Smooth muscle cell (in vitro differentiated cells): ENCODE results near the gene SH2D1B. TPM values are rescaled to one million over a fixed set of nuclear protein-coding genes. Genes with fewer than 3 reads are reported as not detected.

Source experiments
- DNase-seq: peaks from one replicate; lab custom pipeline; 2025; ENCODE audit not compliant: unreplicated experiment; lab: John Stamatoyannopoulos, UW
- H2AFZ ChIP-seq: fragments of 200-600 bp; sonication (generic); 2 replicates; pipeline ENCODE4 v1.6.0; 2016; ENCODE audit warnings: antibody characterized with exemption, low read depth, mild to moderate bottlenecking
- H3F3A ChIP-seq: fragments of 200-600 bp; sonication (generic); 2 replicates; pipeline ENCODE4 v1.6.0; 2017; ENCODE audit warnings: antibody characterized with exemption, low read depth
- H3K27ac ChIP-seq: fragments of 200-600 bp; sonication (generic); 2 replicates; pipeline ENCODE4 v1.5.1; 2016; ENCODE audit warnings: low read depth, mild to moderate bottlenecking
- H3K27me3 ChIP-seq: fragments of 200-600 bp; sonication (generic); 2 replicates; pipeline ENCODE4 v1.6.1; 2016; ENCODE audit warnings: low read depth, mild to moderate bottlenecking
- H3K36me3 ChIP-seq: fragments of 200-600 bp; sonication (generic); 2 replicates; pipeline ENCODE4 v1.5.1; 2016; ENCODE audit warnings: low read depth
- H3K4me1 ChIP-seq: fragments of 200-600 bp; sonication (generic); 2 replicates; pipeline ENCODE4 v1.5.1; 2016; ENCODE audit warnings: low read depth
- H3K4me2 ChIP-seq: fragments of 200-600 bp; sonication (generic); 2 replicates; pipeline ENCODE4 v1.6.0; 2016; ENCODE audit warnings: mild to moderate bottlenecking
- H3K4me3 ChIP-seq: fragments of 200-600 bp; sonication (generic); 2 replicates; pipeline ENCODE4 v1.5.1; 2016; ENCODE audit warnings: mild to moderate bottlenecking
- H3K79me2 ChIP-seq: fragments of 200-600 bp; sonication (generic); 2 replicates; pipeline ENCODE4 v1.6.0; 2016; ENCODE audit warnings: low read depth, mild to moderate bottlenecking
- H3K9ac ChIP-seq: fragments of 200-600 bp; sonication (generic); 2 replicates; pipeline ENCODE4 v1.6.0; 2016; ENCODE audit warnings: low read depth
- H3K9me3 ChIP-seq: fragments of 200-600 bp; sonication (generic); replicated peaks from 2 replicates; pipeline ENCODE4 v1.5.1; 2016; ENCODE audit warnings: low read depth
- H4K20me1 ChIP-seq: fragments of 200-600 bp; sonication (generic); 2 replicates; pipeline ENCODE4 v1.6.0; 2016; ENCODE audit warnings: low read depth
- WGBS: methylation state at CpG from one replicate; pipeline ENCODE4 v1.1.7; 2016; ENCODE audit warnings: low lambda C conversion rate; 5-methylcytosine and 5-hydroxymethylcytosine counted together
- polyA plus RNA-seq: library from polyadenylated mRNA; unstranded; fragments of >200 nt; fragmentation: Nextera tagmentation; extraction: Ambion mirVana; gene quantifications from 2 replicates; pipeline ENCODE4 v1.2.1, GENCODE V29; 2016
- total RNA-seq: library from RNA; depleted of rRNA; stranded (reverse); fragments of >200 nt; gene quantifications from 2 replicates; pipeline ENCODE4 v1.2.3, GENCODE V29; 2014
- TF ChIP-seq, protein P1 (sequence below): fragments of 200-600 bp; sonication (generic); IDR thresholded peaks from 2 replicates; pipeline ENCODE4 v1.5.1; 2017; ENCODE audit warnings: borderline replicate concordance, mild to moderate bottlenecking, antibody characterized with exemption; ENCODE audit not compliant: insufficient read depth, poor library complexity, severe bottlenecking

SH2D1B gene
- total and polyA plus RNA-seq, 2 experiments from 2014 or later: not detected

DNA sequence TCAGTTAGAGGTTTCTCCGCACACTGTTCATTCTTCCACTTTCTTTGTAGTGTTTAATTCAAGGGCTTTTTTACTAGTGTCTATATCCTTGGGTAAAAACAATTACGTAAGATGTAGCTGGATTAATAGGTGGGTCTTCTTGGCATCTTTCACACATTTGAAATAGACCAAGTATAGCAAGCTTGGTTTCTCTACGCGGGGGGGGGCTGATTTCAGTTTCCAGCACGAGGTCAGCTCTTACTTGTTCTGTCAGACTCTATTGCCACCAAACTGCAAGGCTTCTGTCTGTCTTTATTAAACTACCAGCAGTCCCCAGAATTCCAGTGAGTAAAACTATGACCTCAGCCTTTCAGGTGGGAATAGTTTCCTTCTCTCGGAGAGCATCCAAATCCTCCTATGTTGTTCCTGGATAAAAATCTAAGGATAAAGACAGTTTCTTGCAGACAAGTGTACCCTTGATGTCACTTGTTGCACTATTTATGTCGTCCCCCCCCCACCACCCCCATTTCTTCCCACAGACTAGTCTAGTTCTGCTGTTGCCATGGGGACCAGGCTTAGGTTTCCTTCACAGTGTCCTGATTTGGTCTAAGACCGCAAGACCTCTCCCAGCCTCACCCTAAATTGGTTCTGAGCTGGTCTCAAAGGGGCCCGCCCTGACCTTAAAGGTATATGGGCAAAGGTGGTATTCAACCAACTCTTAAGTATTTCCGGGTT is 52.3 kb downstream of the SH2D1B start:
- H3K9ac ChIP-seq: no peak overlapping the region
- DNase-seq: no peak
- no peaks in the 10 kb centered on the region for H3K4me1 ChIP-seq
- H3K27ac ChIP-seq: no peak overlapping the region
- no peak overlapping the region for H2AFZ ChIP-seq
- no peaks in the 10 kb centered on the region for H3F3A ChIP-seq
- H3K79me2 ChIP-seq: no peaks in the 10 kb centered on the region
- TF ChIP-seq, protein P1, sequence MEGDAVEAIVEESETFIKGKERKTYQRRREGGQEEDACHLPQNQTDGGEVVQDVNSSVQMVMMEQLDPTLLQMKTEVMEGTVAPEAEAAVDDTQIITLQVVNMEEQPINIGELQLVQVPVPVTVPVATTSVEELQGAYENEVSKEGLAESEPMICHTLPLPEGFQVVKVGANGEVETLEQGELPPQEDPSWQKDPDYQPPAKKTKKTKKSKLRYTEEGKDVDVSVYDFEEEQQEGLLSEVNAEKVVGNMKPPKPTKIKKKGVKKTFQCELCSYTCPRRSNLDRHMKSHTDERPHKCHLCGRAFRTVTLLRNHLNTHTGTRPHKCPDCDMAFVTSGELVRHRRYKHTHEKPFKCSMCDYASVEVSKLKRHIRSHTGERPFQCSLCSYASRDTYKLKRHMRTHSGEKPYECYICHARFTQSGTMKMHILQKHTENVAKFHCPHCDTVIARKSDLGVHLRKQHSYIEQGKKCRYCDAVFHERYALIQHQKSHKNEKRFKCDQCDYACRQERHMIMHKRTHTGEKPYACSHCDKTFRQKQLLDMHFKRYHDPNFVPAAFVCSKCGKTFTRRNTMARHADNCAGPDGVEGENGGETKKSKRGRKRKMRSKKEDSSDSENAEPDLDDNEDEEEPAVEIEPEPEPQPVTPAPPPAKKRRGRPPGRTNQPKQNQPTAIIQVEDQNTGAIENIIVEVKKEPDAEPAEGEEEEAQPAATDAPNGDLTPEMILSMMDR: no peak
- H4K20me1 ChIP-seq: no peaks in the 10 kb centered on the region
- H3K4me2 ChIP-seq: no peak overlapping the region
- no peaks in the 10 kb centered on the region for H3K36me3 ChIP-seq
- no peaks in the 10 kb centered on the region for H3K9me3 ChIP-seq
- no peak overlapping the region for H3K4me3 ChIP-seq
- no peaks in the 10 kb centered on the region for H3K27me3 ChIP-seq
- 96% methylated on average over 10 of the region's 10 CpGs for WGBS

DNA sequence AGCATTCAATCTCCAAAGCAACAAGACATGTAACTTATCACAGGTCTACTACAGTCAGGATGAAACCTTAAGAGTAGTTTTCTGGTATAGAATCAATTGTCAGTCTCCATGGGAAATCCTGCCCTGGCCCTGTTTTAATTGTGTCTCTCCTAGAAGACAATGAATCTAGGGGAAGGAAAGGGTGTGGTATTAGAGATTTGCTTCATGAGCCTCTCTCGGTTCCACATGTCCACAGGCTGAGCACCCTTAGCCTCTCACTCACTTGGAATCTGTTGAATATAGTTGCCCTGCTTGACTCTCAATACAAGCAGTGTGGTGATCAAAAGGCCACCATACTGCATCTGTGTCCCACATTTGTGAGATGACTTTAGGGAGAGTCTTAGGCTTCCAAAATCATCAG is 53.0 kb downstream of the SH2D1B start:
- Histone ChIP-seq H3K27ac (no peak overlapping the region), H3K4me1 (no peaks in the 10 kb centered on the region), H3K9me3 (no peaks in the 10 kb centered on the region), H4K20me1 (no peaks in the 10 kb centered on the region), H3K27me3 (no peaks in the 10 kb centered on the region), H3K9ac (no peak overlapping the region), H2AFZ (no peak overlapping the region), H3K36me3 (no peaks in the 10 kb centered on the region), H3K4me3 (no peak overlapping the region), H3K4me2 (no peak overlapping the region), H3F3A (no peaks in the 10 kb centered on the region), H3K79me2 (no peaks in the 10 kb centered on the region)
- TF ChIP-seq, protein P1: no peak
- no peak for DNase-seq
- 87% methylated on average over 1 of the region's 1 CpG for WGBS

DNA sequence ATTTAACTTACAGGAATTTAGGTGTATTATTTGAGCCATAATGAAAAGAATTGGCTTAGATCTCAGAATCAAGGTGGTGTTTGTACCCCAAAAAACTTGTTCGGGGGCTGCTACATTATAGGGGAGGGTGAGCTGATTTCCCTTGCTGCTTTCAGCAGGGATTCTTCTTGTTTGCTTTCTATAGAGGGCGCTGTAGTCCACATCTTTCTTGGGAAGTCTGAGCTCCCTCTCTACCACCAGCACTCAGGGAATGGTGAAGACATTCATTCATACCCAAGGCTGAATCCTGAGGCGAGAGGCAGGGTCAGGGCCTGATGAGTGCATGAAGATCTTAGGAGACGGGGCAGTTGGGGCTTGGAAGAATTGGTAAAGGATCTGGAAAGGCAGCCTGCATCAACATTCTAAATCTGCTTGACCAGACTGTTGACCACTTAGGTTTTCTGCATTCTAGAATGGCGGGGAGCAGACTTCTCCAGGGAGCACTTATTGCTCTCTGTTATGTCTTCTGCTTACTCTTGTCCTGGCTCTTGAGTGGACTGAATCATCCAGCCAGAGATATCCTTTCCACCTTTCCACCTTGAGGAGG is 54.2 kb downstream of the SH2D1B start:
- no peaks in the 10 kb centered on the region for H3K36me3 ChIP-seq
- TF ChIP-seq, protein P1: peak; percentile 59
- H4K20me1 ChIP-seq: no peaks in the 10 kb centered on the region
- no peak overlapping the region for H2AFZ ChIP-seq
- H3K27me3 ChIP-seq: no peaks in the 10 kb centered on the region
- H3K4me1 ChIP-seq: no peaks in the 10 kb centered on the region
- H3K27ac ChIP-seq: no peak overlapping the region
- no peaks in the 10 kb centered on the region for H3K9me3 ChIP-seq
- DNase-seq: no peak
- no peaks in the 10 kb centered on the region for H3K79me2 ChIP-seq
- H3K4me2 ChIP-seq: no peak overlapping the region
- H3F3A ChIP-seq: no peaks in the 10 kb centered on the region
- H3K9ac ChIP-seq: no peak overlapping the region
- no peak overlapping the region for H3K4me3 ChIP-seq
- 48% methylated on average over 5 of the region's 5 CpGs for WGBS

DNA sequence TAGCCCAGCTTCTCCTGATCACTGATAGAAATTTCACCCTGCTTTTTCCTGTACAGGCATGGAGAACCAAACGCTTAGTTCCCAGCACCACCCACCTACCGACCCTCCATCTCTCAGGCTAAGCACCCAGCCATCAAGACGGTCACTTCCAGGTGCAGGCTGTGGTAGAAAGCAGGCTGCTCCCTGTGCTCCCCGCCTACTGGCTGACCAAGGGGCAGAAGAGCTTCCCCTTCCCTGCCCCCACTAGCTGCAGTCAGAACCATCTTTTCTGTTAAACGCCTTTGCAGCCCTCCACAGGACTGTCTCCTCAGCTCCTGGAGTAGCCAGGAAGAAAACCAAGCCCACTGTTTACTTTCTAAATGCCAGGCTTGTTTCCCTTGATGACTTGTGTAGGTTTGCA is 58.2 kb downstream of the SH2D1B start:
- TF ChIP-seq, protein P1: no peak
- 82% methylated on average over 5 of the region's 5 CpGs for WGBS

More for the DNA sequence above, 58.2 kb downstream of the SH2D1B start:
- peaks cover 5% of the 10 kb centered on the region for H3K4me1 ChIP-seq
- no peaks in the 10 kb centered on the region for H3K36me3 ChIP-seq
- no peak overlapping the region for H3K27ac ChIP-seq
- no peaks in the 10 kb centered on the region for H4K20me1 ChIP-seq
- H3K9ac ChIP-seq: no peak overlapping the region
- no peak overlapping the region for H2AFZ ChIP-seq
- H3K9me3 ChIP-seq: no peaks in the 10 kb centered on the region
- H3K79me2 ChIP-seq: no peaks in the 10 kb centered on the region
- H3K4me2 ChIP-seq: no peak overlapping the region
- no peak overlapping the region for H3K4me3 ChIP-seq
- no peak for DNase-seq
- H3F3A ChIP-seq: no peaks in the 10 kb centered on the region
- H3K27me3 ChIP-seq: no peaks in the 10 kb centered on the region
